Lung (tissue), 12 donors: ENCODE measurements around the gene TUBA8. TPM values are rescaled to one million over a fixed set of nuclear protein-coding genes. Genes with fewer than 3 reads are reported as not detected.

ENCODE experiments used
- ATAC-seq: fragments of 200-7000 bp; cut with Tn5 transposase; one replicate; pipeline ENCODE4 v1.9.1; 2020; ENCODE audit warnings: moderate number of reproducible peaks; ENCODE audit not compliant: insufficient read depth, low FRiP score
- DNase-seq, 3 donors: peaks; one replicate each; pipeline ENCODE4 v3.0.0-alpha.2; 2013 to 2017
- H3K27ac ChIP-seq, 2 donors: one replicate each; pipeline ENCODE4 v1.5.1; 2013; ENCODE audit warnings: mild to moderate bottlenecking in 2 of 2, moderate library complexity in 2 of 2, control low read depth in 1 of 2, inconsistent platforms in 1 of 2, low read depth in 1 of 2, low read length in 1 of 2
- H3K27me3 ChIP-seq, 3 donors: one replicate each; pipeline ENCODE4 v1.5.1; 2013; ENCODE audit warnings: low read length in 2 of 3; ENCODE audit not compliant: control insufficient read depth in 3 of 3, insufficient read depth in 3 of 3
- H3K36me3 ChIP-seq, 4 donors: one replicate each; pipeline ENCODE4 v1.5.1; 2013; ENCODE audit warnings: low read length in 4 of 4, mild to moderate bottlenecking in 1 of 4, moderate library complexity in 1 of 4; ENCODE audit not compliant: control insufficient read depth in 4 of 4, insufficient read depth in 4 of 4
- H3K4me1 ChIP-seq, 5 donors: one replicate each; pipeline ENCODE4 v1.5.1; 2013; ENCODE audit warnings: low read length in 5 of 5, mild to moderate bottlenecking in 2 of 5, moderate library complexity in 1 of 5; ENCODE audit not compliant: control insufficient read depth in 5 of 5, insufficient read depth in 5 of 5
- H3K4me3 ChIP-seq: one replicate; pipeline ENCODE4 v1.5.1; 2013; ENCODE audit warnings: mild to moderate bottlenecking, control low read depth, moderate library complexity
- H3K9ac ChIP-seq, 2 donors: one replicate each; pipeline ENCODE4 v1.5.1; 2013; ENCODE audit warnings: low read length in 2 of 2, control low read depth in 1 of 2; ENCODE audit not compliant: insufficient read depth in 1 of 2
- H3K9me3 ChIP-seq, 4 donors: one replicate each; pipeline ENCODE4 v1.5.1; 2013; ENCODE audit warnings: low read length in 3 of 4, mild to moderate bottlenecking in 1 of 4, moderate library complexity in 1 of 4; ENCODE audit not compliant: control insufficient read depth in 4 of 4, insufficient read depth in 3 of 4
- WGBS, 2 donors: extraction: QIAGEN DNeasy Blood & Tissue Kit; methylation state at CpG; one replicate each; pipeline ENCODE4 v1.1.7; 2013; 5-methylcytosine and 5-hydroxymethylcytosine counted together
- polyA plus RNA-seq, 2 donors: library from polyadenylated mRNA; stranded (reverse); fragments of 200-250 nt; gene quantifications; one replicate each; pipeline ENCODE4 v1.2.1, GENCODE V29; 2013
- total RNA-seq, 2 donors: library from RNA; depleted of rRNA in 1 of 2; stranded (reverse); fragments of >200 nt in 1 of 2; gene quantifications; one replicate each; pipeline ENCODE4 v1.2.1, GENCODE V29; 2014 to 2021
- TF ChIP-seq, protein P1 (sequence below): IDR thresholded peaks from 2 replicates; pipeline ENCODE4 v1.5.1; 2012; ENCODE audit warnings: mild to moderate bottlenecking; ENCODE audit errors: control extremely low read depth, extremely low read depth
- donor health status: control.
- donor health status: control.
- donor health status: Bipolar disorder and iron deficiency.
- donor health status: healthy.
- donor health status: DM: yes; HTN: yes; CAD: no.

The TUBA8 gene
- total and polyA plus RNA-seq, 4 donors = 0.17 to 2.1 (median 1.5) TPM

DNA sequence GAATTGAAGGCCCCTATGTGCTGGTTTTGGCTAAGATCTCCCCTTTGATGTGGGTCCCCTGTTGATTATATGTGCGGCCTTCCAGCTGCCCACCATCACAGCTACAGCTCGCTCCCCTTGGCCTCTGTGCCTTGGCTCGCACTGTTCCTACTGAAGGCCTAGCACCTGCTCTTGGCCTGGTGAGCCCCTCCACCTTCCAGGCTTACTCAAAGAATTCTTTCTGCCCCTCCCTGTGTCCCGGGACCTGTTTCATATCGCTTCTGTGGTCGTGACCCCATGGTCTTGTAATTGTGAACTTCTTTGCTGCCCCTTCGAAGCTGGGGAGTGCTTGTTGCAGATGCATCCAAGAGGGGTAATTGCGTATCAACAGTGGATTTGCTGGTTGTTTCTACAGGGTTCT lies 20.3 kb upstream of the TUBA8 start:
- WGBS, 2 donors = 95 to 98% methylated on average over 8 of the region's 8 CpGs
- no peaks in the 10 kb centered on the region for H3K9me3 ChIP-seq
- no peak overlapping the region for H3K27ac ChIP-seq
- no peaks in the 10 kb centered on the region for H3K4me1 ChIP-seq
- no peak for DNase-seq
- TF ChIP-seq, protein P1, sequence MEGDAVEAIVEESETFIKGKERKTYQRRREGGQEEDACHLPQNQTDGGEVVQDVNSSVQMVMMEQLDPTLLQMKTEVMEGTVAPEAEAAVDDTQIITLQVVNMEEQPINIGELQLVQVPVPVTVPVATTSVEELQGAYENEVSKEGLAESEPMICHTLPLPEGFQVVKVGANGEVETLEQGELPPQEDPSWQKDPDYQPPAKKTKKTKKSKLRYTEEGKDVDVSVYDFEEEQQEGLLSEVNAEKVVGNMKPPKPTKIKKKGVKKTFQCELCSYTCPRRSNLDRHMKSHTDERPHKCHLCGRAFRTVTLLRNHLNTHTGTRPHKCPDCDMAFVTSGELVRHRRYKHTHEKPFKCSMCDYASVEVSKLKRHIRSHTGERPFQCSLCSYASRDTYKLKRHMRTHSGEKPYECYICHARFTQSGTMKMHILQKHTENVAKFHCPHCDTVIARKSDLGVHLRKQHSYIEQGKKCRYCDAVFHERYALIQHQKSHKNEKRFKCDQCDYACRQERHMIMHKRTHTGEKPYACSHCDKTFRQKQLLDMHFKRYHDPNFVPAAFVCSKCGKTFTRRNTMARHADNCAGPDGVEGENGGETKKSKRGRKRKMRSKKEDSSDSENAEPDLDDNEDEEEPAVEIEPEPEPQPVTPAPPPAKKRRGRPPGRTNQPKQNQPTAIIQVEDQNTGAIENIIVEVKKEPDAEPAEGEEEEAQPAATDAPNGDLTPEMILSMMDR = no peak
- no peak for ATAC-seq
- peaks cover 12 to 27% (median 16%) of the 10 kb centered on the region in 4 donors for H3K36me3 ChIP-seq
- no peak overlapping the region for H3K9ac ChIP-seq
- no peak overlapping the region for H3K4me3 ChIP-seq
- no peaks in the 10 kb centered on the region for H3K27me3 ChIP-seq

DNA sequence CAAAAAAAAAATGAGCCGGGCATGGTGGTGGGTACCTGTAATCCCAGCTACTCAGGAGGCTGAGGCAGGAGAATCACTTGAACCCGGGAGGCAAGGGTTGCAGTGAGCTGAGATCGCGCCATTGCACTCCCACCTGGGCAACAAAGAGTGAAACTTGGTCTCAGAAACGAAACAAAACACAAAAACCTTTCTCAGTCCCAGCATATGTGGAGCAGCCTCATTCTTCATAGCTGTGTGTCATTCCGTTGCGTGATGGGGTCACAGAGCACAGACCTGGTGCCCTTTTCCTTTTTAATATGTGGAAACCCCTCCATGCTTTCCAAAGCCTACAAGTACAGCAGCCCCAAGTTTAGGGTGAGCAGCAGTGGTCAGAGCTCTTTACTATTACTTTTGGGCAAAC lies 19.1 kb upstream of the TUBA8 start:
- Histone ChIP-seq H3K27me3 (no peaks in the 10 kb centered on the region), H3K27ac (peak overlapping the region; percentile 86 to 93), H3K9me3 (no peaks in the 10 kb centered on the region), H3K4me3 (no peak overlapping the region), H3K36me3 (peaks cover 12 to 26% (median 14%) of the 10 kb centered on the region in 4 donors), H3K9ac (peak overlapping the region; percentile 11 to 68), H3K4me1 (no peaks in the 10 kb centered on the region)
- ATAC-seq (no peak), DNase-seq (no peak)
- TF ChIP-seq, protein P1 = no peak
- WGBS, 2 donors = 56 to 77% methylated on average over 7 of the region's 7 CpGs

DNA sequence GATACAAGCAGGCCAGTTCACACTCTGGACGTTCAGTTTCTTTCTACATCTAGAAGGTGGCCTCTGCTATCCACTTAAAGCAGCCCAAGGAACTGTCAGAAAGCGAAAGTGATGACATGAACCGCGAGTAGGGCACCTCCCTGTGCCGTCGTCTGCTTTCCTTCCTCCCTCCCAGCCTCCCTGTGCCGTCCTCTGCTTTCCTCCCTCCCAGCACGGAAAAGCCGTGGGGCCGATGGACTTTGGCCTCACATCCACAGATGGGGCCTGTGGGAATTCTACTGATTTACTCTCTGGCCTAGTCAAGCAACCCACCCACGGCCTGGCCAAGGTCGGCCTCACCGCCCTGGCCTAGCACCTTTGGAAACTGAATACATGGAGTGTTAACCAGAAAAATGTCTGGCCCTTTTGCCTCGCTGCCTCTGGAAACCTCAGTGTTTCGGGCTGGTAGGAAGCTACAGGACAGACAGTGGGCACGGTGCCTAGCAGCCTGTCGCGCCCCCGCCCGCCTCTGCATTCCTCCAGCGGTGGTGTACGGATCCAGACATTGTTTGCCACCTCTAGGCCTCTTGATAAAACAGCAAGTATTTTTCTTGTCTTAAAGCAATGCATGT lies 18.6 kb upstream of the TUBA8 start:
- TF ChIP-seq, protein P1 = no peak
- H3K27me3 ChIP-seq = no peaks in the 10 kb centered on the region
- no peaks in the 10 kb centered on the region for H3K4me1 ChIP-seq
- peak overlapping the region; percentile 11 to 68 for H3K9ac ChIP-seq
- peak overlapping the region; percentile 86 to 93 for H3K27ac ChIP-seq
- no peak overlapping the region for H3K4me3 ChIP-seq
- peaks cover 12 to 26% (median 14%) of the 10 kb centered on the region in 4 donors for H3K36me3 ChIP-seq
- ATAC-seq (peak; percentile 24), DNase-seq (peak in 2 of 3 donors; percentile 34 to 47)
- no peaks in the 10 kb centered on the region for H3K9me3 ChIP-seq
- WGBS, 2 donors = 48 to 64% methylated on average over 22 of the region's 22 CpGs

DNA sequence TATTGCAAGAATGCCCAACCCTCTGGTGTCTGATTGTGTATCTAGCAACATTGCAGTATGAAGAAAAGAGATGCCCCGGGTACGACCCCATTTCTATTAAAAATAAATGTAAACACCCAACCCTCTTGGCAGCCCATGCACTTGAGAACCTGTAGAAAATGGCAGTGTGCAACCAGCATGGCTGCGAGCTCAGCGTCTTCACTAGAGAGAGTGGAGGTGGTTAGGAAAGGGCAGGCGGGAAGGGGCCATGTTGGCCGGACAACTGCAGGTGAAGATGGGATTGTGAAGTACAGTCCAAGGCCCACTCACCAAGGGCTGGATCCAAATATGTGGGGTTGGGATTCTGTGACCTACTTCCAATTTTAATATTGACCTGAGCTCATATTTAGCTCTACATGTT lies 16.9 kb upstream of the TUBA8 start:
- H3K9ac ChIP-seq = no peak overlapping the region
- WGBS, 2 donors = 94% methylated on average over 6 of the region's 6 CpGs
- no peak overlapping the region for H3K27ac ChIP-seq
- H3K9me3 ChIP-seq = no peaks in the 10 kb centered on the region
- TF ChIP-seq, protein P1 = no peak
- DNase-seq (no peak), ATAC-seq (no peak)
- no peaks in the 10 kb centered on the region for H3K4me1 ChIP-seq
- H3K27me3 ChIP-seq = no peaks in the 10 kb centered on the region
- H3K36me3 ChIP-seq = peaks cover 0 to 11% (median 5%) of the 10 kb centered on the region in 4 donors
- no peak overlapping the region for H3K4me3 ChIP-seq
